Activated CD4-positive, alpha-beta T cell treated with anti-CD3 and anti-CD28 coated beads, Interleukin-2, Interleukin-4, amounts not matched to agents 100 ng/mL and 50 ng/mL, durations not matched to agents 16 hours and 8 hours (primary cell): Measurements from ENCODE around the gene ATP6V0E1.
"Not testable (repeated sequence)": the region's sequence is repeated elsewhere in the genome, so short reads cannot be mapped to it uniquely, and the experiment has no call there.

Source experiments
- DNase-seq: peaks from one replicate; pipeline ENCODE4 v3.0.0-alpha.2; 2020; ENCODE audit warnings: low spot score

ATP6V0E1 gene

DNA sequence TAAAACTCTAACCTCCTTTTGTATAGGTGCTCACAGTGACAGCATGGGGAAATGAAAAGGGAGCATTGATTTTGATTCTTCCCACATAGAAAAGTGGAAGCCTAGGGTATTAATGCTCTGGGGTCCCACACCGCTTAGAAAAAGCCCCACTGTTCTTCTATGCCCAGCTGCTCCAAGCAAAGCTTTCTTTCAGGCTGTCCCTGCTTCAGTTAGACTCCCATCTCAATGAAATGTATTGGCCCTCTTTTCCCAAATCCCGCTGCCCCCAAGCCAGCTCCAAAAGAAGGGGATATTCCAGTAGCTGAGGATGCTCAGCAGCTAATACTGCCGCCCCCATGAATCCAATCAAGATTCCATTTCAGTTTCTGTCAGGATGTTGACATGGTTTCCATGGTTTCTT is 55.6 kb downstream of the ATP6V0E1 start:
- DNase-seq = no peak

DNA sequence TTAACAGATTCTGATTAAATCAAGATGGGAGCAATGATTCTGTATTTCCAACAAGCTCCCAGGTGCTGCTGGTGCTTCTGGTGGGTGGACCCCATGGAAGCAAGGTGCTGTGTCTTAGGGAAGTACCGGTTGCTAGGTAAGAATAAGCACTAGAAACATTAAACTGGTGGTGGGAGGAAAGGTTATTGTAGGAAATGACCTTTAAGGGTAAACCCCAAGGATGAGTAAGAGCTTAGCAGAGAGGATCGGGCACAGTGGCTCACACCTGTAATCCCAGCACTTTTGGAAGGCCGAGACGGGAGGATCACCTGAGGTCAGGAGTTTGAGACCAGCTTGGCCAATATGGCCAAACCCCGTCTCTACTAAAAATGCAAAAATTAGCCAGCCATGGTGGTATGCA is 56.4 kb downstream of the ATP6V0E1 start:
- no peak for DNase-seq

GRCh38 chr5:173041881-173042762 is 58.6 kb downstream of the ATP6V0E1 start:
- DNase-seq = no peak

GRCh38 chr5:173042763-173043107 is 59.2 kb downstream of the ATP6V0E1 start:
- DNase-seq = no peak

GRCh38 chr5:173045474-173045873 is 61.9 kb downstream of the ATP6V0E1 start:
- DNase-seq = no peak

- DNase-seq = not testable (repeated sequence)
Measured at GRCh38 chr5:173047096-173047837, 63.7 kb downstream of the ATP6V0E1 start.

DNA sequence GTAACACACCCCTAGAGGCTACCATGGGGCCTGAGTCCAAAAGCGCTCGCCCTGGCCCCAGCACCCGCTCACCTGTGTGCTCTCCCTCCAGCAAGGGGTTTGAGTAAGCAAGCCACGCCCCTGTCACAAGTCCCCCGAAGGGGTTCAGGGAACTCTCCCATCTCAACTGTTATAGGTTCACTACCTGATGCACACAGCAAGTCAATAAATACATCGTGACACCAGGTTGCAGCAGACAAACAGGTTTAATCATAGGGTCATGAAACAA is 64.2 kb downstream of the ATP6V0E1 start:
- no peak for DNase-seq

DNA sequence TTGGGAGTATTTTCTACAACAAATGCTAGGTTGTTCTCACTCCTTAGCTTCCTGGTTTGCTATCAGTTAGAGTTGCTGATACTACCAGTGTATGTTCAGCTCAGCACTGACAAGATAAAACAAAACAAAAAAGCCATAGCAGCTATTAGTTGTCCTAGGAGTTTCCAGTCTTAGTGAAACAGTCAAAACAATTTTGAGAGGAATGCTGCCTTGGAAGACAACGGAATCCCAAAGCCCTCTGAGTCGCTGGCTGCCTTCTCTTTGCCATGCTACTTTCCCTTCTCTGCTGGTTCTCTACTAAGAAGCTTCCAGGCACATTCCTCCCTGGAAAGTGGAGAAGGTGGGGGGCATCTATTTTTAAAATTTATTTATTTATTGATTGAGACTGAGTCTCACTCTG is 67.2 kb downstream of the ATP6V0E1 start:
- no peak for DNase-seq

GRCh38 chr5:173051746-173052145 is 68.2 kb downstream of the ATP6V0E1 start:
- DNase-seq = no peak

DNA sequence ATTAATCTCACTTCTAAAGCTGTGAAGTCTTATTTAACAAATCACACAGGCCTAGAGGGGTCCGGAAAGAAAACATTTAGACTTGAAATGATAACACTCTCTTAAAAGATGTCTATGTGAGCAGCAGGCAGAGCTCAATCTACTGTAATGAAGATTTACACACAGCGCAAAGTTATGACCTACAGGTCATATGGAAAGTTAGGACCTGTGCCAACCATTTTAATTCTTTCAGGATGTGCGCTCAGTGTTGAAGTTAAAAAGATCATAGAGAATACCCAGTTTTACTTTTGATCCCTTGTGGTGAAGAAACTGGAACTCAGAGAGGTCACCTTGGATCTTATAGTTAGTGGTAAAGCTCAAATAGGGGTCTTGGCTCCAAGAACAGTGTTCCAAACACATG is 69.5 kb downstream of the ATP6V0E1 start:
- DNase-seq = no peak

DNA sequence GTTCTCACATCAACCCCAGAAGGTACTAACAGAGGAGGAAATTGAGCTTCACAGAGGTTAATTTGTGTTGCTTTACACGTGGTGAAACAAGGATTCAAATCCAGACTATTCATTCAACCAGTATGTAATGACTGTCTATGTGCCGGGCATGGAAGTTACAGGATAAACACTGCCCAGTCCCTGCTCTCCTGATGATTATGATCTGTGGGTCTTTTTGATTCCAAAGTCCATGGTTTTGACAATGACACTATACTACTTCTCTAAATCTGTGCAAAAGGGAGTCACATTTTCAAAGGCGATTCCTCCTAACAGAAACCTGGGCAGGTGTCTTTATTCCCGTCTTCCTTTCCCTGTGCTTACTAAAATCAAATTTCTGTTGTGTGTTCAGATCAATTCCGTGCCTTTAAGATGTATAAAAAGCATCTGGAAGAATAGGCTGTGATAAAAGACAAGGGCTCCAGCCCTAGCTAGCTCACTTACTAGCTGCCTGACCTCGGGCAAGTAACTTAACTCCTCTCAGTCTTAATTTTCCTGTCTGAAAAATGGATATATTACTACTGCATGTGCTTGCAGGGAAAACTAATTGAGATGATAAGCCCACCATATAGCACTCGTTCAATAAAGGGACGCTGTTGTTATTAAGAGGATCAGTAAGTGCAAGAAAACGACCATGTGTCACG is 71.6 kb downstream of the ATP6V0E1 start:
- no peak for DNase-seq

GRCh38 chr5:173055722-173055982 is 72.1 kb downstream of the ATP6V0E1 start:
- DNase-seq = no peak

DNA sequence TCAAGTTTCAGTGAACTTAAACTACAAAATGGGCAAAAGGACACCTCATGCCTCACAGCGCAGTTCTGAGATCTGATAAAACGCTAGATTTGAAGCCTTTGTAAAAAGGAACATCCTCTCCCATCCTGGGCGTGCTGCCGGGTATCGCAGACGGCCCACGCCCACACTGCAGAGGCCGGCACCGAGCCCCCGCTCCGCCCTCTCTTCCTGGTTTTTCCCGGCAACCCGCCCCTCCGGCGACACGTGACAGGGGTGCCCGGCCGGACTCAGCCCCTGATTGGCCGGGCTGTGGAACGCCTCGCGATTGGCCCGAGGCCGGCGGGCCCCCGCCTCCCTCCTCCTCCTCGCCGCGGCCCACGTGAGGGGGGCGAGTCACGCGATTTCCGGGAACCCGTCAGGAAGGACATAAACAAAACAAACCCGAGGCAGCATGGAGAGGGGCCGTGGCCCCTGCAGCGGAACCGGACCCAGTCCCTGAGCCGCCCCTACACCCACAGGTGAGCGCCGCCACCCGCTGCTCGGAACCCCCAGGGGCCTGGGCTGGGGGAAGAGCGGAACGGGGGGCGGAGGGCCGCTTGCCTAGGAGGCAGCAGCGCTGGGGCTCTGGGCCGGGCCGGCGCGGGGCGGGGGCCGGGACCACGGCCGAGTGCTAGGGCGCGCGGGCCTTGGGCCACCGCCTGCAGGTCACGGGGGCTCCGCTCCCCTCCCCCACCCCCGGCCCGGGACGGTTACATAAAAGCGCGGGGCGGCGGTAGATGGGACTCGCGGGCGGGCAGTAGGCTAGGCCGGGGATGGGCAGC is 72.6 kb downstream of the ATP6V0E1 start, which contains the start of gene CREBRF:
Gene CREBRF, plus strand, starts transcription at position 370 of the 800 bp plus-strand sequence. CDS start 24,424 bp downstream, outside the sequence.
- peak; percentile 98 for DNase-seq

GRCh38 chr5:173056783-173057061 is 73.2 kb downstream of the ATP6V0E1 start:
- DNase-seq = no peak

- peak; percentile 98 for DNase-seq
Measured at GRCh38 chr5:173057062-173057924, 73.7 kb downstream of the ATP6V0E1 start.

- no peak for DNase-seq
Measured at GRCh38 chr5:173062141-173062540, 78.6 kb downstream of the ATP6V0E1 start.

DNA sequence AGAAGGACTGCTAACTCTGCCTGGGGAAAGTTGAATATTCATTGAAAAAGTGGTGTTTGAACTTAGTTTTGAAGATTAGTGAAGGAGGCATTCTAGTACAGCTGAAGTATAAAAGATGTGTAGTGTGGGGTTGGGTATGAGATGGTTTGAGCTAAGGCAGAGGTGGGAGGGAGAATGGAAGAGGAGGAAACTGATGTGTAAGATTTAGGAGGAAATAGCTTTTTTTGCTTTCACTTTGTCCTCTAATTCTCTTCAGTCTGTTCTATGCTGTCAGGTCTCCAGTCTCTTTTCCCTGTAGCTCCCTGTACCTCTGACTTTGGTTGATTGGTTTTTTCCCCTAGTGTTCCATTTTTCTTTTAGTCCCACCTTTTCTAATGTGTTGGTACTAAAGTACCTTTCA is 81.6 kb downstream of the ATP6V0E1 start:
- DNase-seq = no peak

DNA sequence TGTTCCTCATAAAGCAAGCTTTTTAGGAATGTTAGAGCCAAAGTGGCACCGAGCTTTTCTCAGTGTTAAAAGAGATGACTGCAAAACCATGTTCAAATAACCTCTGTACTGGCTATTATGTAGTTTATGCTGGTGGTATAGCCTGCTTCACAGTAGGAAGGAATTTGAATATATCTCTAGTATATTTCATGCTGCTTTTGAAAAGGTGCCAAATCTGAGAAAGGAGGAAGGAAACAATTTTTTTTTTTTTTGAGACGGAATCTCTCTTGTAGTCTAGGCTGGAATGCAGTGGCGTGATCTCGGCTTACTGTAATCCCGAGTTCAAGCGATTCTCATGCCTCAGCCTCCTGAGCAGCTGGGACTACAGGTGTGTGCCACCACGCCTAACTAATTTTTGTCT is 86.1 kb downstream of the ATP6V0E1 start:
- no peak for DNase-seq

GRCh38 chr5:173075137-173075843 is 91.7 kb downstream of the ATP6V0E1 start:
- DNase-seq = no peak

DNA sequence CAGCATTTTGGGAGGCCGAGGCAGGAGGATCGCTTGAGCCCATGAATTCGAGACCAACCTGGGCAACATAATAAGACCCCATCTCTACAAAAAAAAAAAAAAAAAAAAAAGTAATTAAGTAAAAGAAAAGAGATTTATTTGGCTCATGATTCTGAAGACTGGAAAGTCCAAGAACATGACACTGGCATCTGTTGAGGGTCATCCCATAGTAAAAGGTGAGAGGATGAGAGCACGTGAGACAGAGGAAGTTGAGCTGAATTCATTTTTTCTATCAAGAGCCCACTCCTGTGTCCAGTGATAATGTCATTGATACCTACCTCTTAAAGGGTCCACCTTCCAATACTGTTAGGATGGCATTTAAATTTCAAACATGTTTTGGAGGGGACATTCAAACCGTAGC is 92.4 kb downstream of the ATP6V0E1 start:
- no peak for DNase-seq

DNA sequence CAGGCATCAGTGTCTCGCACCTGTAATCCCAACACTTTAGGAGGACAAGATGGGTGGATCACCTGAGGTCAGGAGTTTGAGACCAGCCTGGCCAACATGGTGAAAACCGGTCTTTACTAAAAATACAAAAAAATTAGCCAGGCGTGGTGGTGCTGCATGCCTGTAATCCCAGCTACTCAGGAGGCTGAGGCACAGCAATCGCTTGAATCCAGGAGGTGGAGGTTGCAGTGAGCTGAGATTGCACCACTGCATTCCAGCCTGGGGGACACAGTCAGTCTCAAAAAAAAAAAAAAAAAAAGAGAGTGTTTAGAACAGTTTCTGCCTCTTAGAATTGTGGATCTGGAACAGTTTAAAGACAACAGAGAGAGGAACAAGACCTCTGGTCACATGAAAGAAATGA is 92.9 kb downstream of the ATP6V0E1 start:
- not testable (repeated sequence) for DNase-seq
